ENCODE measurements around the gene TMX3.

TMX3 gene

DNA sequence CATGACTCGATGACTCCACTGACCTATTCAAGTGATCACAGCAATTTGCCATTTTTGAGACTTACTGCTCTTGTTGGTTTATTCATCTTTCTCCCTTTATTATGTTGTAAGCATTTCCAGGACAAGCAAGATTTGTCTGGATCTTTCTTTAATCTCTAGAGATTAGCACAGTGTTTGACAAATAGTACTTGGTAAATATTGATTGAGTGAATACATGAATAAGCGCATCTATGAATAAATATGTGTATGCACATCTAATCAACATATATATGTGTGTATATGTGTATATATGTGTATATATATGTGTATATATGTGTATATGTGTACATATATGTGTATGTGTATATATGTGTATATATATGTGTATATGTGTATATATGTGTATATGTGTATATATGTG lies 7.3 kb downstream of the TMX3 start:
- DNase-seq: no peak

DNA sequence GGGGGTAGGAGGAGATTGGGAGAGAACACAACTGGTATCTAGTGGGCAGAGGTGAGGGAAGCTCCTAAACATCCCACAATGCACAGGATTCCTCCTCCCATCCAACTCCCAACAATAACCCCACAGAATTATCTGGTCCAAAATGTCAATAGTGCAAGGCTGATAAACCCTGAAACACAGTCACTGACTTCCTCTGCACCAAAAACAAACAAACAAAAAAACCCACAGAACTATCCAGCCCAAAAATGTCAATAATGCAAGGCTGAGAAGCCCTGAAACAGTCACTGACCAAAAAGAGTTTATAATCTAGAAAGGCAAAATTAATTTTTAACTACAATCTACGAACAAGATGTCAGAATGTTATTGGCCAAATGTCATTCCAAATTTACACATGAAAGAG lies 9.8 kb downstream of the TMX3 start:
- DNase-seq: peak; percentile 34

DNA sequence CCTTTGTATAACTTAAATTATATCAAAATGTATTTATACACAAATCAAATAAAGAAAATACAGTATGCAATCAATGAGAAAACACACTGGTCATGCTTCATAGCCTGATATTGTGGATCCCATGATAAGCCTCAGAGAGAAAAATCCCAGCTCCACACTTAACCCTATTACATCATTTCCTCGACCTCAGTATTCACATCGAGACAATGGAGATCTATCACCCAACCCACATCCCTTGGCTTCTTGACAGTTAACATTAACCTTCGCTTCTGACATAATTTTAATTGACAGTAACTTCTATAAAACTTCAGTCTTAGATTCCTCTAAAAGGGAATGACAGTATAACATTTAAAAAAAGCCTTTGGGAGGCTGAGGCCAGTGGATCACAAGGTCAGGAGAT lies 11.6 kb downstream of the TMX3 start:
- DNase-seq: peak; percentile 10

DNA sequence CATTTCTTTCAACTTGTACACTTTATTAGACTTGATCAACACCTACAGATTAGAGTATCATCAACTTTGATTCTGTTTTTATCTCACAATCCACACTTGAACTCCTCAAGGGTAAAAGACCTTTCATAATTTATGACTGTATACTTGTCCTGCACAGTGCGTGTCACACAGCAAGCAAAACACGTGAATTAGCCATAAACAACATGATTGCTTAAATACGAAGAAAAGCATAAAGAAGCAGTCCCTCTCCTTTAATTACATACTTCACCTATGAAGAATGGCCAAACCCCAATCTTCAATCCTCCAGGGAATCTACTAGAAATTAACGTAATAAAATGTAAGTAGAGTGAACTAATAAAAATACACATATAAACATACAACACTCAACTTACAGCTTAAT lies 13.6 kb downstream of the TMX3 start:
- no peak for DNase-seq

DNA sequence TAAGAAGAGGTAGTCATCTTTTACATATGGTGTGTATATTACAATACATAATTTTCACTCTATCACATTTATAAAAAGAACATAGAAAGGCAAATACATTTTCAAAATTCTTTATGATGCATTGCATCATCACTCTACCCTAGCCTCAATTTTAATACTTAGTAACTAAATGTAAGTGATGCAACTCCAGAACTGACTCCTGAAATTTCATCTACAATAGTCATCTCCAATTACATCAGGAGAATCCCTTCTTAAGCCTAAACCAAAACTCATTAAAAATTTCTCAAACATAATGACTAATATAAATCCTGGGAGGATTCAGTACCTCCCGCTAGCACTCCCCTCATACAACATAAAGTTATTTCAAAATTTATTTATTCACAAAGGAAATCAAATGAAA lies 15.9 kb downstream of the TMX3 start:
- no peak for DNase-seq

DNA sequence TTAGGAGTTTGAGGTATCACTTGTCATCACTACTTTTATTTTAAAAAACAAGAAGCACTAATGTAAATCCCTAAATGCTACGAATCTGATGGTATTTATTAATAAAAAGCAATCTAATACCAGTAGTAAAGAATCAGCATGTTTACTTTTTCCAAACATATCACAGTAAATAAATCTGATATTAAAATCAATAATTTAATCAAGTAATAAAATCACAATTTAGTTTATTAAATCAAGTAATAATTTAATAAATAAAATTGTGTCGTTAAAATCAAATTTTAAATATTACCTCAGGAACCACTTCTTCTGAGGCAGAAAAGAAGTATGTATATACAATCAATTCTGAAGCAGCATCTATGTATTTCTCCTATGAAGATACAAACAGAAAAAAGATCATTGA lies 18.0 kb downstream of the TMX3 start:
- no peak for DNase-seq

DNA sequence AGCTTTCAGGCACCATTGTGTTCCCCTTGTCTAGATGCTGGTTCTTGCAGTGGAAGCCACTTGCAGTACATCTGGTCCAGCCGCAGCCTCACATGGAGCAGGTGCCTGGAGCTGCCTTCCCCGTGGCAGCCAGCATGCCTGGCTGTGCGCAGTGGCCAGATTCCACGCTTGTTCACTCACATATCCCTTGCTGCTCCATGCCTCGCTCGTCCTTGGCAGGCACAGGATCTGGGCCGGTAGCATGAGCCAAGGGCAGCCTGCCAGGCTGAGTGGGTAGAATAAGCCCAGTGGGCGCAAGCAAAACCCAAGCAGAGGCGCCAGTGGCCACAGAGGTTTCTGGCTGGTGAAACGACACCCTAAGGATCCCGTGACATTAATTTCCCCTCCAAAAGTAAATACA lies 20.6 kb downstream of the TMX3 start:
- DNase-seq: no peak

DNA sequence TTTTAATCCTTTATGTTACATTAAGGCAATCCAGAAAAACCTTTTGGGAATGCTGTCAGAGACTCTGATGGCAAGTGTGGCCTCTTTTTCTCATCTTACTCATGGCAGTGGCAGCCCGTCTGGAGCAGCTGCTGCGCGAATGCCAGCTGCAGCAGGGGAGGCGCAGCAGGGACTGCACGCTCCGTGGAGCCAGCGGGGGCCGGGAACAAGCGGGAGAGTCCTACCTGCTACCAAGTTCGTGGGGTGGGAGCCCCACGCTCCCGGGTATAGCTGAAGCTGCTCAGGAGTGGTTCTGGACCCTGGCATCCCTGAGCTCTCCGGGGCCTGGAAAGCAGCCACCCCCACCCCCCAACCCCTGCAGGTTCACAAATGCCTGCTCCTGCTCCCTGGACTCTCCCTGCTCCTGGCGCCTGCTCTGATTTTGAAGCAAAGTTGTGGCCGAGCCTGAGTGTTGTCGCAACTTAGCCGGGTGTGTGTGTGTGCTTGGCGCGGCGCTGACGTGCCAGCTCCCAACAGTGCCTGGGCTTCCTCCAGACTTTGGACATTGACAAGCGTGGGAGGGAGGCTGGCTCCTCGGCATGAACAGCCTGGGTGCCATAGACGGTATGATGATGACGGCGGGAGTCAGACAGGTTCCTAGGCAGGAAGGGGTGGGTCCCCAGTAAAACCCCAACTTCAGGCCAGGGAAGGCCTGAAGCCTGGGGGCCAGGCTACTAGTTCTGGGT lies 21.7 kb downstream of the TMX3 start:
- DNase-seq: no peak

DNA sequence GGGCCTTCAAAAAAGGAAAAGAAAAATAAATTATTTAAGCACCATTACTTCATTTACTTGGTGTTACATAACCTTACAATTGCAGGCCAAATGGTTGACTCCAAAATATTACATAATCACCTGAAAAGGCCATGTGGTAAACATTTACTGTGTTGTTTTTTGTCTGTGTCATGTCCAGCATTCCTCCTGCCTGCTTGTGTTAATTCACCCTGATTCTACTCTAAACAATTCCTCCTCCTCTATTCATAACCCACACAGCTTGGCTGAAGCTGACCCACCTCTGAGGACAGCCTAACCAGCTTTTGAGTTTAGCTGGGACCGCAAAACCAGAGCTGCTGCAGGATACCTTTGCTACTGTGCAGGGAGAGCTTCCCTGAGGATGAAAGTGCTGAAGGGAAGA lies 35.4 kb downstream of the TMX3 start:
- DNase-seq: no peak

DNA sequence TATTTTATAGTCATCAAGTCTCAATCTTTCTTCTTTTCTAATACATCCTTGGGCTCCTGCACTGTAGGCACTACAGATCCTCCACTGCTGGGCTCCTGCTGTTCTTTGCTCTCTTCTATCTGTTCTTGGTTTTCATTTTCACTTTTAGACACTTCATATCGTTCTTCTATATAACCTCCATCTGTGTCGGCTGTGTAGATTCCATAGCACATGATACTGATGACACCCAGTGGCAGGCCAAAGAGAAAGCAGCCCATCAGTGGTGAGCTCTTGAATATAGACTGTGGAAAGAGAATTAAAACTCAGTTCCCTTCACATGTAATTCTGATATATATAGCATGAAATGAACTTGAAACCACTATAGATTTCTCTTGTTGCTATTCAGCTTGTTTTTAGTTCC lies 38.0 kb downstream of the TMX3 start:
- peak; percentile 24 for DNase-seq

DNA sequence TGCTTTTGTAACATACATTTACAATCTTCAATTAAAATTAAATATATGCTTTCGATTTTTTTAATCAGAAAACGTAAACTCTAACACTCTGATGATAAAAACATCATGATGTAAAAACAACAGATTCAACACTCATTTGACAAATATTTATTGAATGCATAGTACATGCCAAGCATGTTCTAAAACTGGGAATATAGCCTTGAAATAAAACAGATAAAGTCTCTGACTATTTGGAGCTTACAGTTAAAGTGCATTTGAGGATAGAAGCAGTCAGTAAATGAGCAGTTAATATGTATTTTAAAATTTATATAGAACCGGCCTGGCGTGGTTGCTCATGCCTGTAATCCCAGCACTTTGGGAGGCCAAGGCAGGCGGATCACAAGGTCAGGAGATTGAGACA lies 47.8 kb downstream of the TMX3 start:
- DNase-seq: no peak

DNA sequence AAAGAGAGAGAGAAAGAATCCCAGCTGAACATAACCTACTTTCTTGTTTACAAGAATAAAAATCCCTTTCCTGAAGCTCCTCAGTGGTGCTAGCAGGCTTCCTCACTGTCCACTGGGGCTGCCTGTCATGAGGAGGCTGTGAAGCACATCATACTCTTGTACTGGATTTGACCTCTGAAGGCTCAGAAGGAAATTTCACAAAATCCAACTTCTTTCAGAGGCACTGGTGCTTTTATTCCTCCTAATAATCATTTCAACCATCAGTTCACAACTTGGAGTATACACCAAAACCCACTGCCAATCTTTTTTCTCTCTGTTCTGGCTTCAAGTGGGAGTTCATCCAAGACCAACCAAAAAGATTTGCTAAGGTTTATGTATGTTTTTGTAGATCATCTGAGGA lies 48.5 kb downstream of the TMX3 start:
- DNase-seq: no peak

DNA sequence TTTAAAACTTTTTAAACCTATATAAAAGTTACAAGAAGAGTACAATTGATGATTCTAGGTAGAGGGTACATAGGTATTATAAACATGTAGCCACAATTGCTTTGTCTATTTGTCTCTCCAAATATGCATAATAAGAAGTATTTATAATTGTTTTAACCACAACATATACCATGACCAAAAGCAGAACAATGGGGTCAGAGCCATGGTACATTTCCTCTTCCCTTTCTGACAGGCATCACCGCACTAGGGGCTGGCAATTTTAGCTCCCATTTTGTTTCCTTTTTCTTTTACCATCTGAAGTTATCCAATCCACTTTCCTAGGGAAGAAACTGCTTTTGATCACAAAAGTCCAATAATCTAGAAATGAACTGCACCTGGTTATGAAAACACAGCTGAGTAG lies 49.3 kb downstream of the TMX3 start:
- no peak for DNase-seq

DNA sequence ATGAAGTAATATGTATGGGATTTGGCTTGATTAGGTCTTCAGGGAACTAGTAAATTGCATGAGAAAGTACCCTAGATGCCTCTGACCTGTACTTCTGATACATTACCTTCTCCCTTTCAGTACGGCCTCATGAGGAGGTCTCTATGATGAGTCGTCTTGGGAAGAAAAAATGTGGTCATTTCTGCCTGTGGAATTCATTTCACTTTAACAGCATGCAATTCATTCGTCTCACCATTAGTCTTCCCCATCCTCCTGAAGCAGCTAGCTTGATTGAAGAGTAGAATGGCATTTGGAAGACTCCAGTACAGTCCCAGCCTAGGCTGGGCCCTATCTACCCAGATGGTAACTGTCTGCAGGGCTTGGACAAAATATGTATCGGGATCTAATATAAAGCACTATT lies 52.2 kb downstream of the TMX3 start:
- peak; percentile 27 for DNase-seq

DNA sequence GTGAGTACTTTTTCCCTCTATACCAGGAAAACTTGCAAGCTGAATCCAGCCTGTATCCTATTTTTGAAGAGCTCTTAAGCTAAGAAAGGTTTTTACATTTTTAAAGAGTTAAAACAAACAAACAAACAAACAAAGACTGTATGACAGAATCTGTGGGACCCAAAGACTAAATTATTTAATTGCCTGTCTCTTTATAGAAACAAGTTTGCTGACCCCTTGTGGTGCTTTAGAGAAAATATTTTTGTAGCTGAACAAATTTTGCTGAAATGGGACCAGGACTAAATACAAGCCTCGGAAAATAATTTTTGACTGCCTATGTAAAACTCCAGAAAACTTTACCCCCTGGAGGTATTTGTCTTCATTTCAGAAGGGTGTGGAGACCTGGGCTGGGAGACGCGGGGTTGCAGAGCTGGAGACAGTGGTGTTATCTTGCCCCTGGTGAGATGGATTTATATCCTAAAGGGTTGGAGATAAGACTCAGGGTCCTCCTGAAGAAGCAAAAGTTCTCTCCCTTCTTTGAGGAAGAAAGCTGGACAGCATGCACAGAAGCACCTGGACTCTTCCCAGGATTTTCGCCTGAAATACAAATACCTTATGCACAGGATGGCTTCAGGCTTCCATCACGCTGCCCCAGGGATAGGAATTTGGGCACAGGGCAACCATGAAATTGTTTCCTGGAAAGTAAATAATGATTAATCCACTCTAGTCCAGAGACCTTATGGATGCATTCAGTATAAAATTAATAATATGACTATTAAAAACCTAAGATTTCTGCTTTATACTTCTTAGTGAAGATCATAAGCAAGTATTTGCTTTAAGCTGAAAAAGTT lies 54.3 kb downstream of the TMX3 start:
- peak; percentile 73 for DNase-seq

DNA sequence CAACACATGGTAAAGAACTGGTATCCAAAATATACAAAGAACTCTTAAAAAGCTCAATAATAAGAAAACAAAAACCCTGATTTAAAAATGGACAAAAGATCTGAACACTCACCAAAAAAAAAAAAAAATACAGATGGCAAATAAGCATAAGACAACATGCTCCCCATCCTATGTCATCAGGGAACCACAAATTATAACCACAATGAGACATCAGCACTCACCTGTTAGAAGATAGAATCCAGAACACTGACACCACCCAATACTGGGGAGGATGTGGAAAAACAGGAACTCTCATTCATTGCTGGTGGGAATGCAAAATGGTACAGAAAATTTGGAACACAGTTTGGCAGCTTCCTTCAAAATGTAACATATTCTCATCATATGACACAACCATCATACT lies 66.7 kb downstream of the TMX3 start:
- no peak for DNase-seq

DNA sequence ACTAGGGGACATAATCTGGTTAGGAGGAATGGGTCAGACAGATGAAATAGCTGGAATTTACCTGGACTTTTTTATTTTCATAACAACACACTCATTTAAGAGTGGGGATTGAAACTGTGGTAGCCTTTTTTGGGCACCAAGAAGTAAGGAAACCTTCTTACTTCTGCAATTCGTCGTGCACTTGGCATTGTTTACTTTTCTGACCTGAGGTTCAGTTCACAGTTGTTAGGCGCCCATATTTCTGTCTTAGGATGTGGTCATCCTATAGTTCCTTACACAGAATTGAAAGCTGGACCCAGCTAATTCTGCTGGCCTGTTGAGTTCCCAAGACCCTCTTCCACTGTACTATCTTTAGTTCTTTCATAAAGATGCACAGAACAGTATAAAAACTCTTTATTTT lies 72.9 kb downstream of the TMX3 start:
- DNase-seq: no peak

DNA sequence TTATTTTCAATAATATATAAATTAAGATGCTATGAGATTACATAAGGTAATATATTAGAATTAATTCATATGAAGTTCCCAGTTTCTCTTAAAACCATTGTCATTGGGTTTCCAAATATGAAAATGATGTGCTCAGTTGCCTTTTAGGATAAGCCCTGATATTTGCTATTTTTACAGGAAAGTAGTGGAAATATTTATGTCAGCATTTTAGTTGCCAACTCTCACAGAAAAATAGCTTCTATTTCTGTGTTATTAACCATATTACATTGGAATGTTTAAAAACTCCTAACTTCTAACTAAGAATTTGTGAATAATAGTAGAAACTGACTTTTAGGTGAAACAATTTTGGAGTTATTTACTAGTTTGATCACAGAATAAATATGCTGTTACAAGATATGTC lies 74.0 kb downstream of the TMX3 start:
- no peak for DNase-seq

DNA sequence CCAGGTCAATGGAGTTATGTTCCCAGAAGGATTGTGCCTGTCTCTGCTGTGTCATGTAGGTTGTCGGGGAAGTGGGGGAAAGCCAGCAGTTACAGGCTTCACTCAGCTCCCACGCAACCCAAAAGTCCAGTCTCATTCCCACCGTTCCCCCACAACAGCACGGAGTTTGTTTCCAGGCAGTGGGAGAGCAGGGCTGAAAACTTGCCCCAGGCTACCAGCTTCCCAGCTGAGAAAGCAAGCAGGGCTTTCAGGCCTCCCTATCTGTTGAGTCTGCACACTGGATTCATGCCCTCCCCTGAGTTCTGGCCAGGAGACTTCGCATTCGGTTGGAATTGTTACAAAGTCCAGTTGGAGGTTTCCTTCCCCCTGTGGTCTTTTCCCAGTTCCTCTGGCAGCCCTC lies 76.3 kb downstream of the TMX3 start:
- DNase-seq: no peak

DNA sequence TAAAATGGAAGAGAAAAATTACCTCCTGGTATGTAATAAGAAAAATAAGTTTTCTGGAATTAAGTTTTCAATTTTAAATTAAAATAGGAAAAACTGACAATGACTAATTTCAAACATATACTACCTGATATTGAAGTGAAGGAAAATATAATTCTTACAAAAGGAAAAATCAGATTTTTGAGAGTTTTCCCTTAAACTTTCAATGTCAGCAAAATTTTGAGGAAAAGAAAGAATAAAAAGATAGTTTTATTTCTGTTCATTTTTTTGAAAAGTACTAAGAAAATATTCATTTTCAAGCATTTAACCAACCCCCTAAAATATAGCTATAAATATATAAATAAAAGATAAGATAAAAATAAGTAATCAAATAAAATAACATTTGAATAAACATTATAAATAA lies 87.1 kb downstream of the TMX3 start:
- DNase-seq: no peak
